Nephron progenitor cell (in vitro differentiated cells): ENCODE measurements around the gene UBR3.

Experiments
- DNase-seq: peaks from one replicate; pipeline ENCODE4 v3.0.0; 2021
- H3K27ac Mint-ChIP-seq: 2 replicates; pipeline ENCODE4 v1.8.0; 2021; ENCODE audit warnings: mild to moderate bottlenecking, moderate library complexity, mixed read lengths
- H3K27me3 Mint-ChIP-seq: 2 replicates; pipeline ENCODE4 v1.8.0; 2021; ENCODE audit warnings: mild to moderate bottlenecking, low read depth, mixed read lengths; ENCODE audit not compliant: poor library complexity
- H3K36me3 Mint-ChIP-seq: 2 replicates; pipeline ENCODE4 v1.8.0; 2021; ENCODE audit warnings: low read depth, mixed read lengths
- H3K4me1 Mint-ChIP-seq: 2 replicates; pipeline ENCODE4 v1.8.0; 2021; ENCODE audit warnings: mixed read lengths
- H3K4me3 Mint-ChIP-seq: 2 replicates; pipeline ENCODE4 v1.8.0; 2021; ENCODE audit warnings: mild to moderate bottlenecking, moderate library complexity, mixed read lengths
- H3K9me3 Mint-ChIP-seq: 2 replicates; pipeline ENCODE4 v1.8.0; 2021; ENCODE audit warnings: mild to moderate bottlenecking, moderate library complexity, mixed read lengths
- TF ChIP-seq, protein P1 (sequence below): fragments of 200-600 bp; sonication (generic); IDR thresholded peaks from 2 replicates; pipeline ENCODE4 v1.5.0; 2021; ENCODE audit warnings: antibody characterized with exemption

UBR3 gene

DNA sequence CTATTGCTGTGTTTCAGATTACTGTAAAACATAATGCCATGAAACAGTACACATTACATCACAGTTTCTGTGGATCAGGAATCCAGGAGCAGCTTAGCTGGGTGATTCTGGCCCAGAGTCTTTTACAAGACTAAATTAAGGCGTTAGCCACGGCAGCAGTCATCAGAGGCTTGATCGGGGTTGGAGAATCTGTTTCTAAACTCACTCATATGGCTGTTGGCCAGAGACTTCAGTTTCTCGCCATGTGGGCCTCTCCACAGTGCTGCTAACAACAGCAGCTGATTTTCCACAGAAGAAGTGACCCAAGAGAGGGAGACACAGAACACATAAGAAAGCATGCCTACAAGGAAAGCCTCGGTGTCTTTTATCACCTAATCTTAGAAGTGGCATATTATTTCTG lies 261.5 kb downstream of the UBR3 start:
- no peak overlapping the region for H3K4me3 Mint-ChIP-seq
- no peak for DNase-seq
- no peak overlapping the region for H3K27ac Mint-ChIP-seq
- TF ChIP-seq, protein P1, sequence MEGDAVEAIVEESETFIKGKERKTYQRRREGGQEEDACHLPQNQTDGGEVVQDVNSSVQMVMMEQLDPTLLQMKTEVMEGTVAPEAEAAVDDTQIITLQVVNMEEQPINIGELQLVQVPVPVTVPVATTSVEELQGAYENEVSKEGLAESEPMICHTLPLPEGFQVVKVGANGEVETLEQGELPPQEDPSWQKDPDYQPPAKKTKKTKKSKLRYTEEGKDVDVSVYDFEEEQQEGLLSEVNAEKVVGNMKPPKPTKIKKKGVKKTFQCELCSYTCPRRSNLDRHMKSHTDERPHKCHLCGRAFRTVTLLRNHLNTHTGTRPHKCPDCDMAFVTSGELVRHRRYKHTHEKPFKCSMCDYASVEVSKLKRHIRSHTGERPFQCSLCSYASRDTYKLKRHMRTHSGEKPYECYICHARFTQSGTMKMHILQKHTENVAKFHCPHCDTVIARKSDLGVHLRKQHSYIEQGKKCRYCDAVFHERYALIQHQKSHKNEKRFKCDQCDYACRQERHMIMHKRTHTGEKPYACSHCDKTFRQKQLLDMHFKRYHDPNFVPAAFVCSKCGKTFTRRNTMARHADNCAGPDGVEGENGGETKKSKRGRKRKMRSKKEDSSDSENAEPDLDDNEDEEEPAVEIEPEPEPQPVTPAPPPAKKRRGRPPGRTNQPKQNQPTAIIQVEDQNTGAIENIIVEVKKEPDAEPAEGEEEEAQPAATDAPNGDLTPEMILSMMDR = no peak
- no peaks in the 10 kb centered on the region for H3K4me1 Mint-ChIP-seq
- H3K9me3 Mint-ChIP-seq = peaks cover 24% of the 10 kb centered on the region
- no peaks in the 10 kb centered on the region for H3K27me3 Mint-ChIP-seq
- H3K36me3 Mint-ChIP-seq = peaks cover 12% of the 10 kb centered on the region

GRCh38 chr2:170090229-170090628 lies 263.0 kb downstream of the UBR3 start:
- Mint-ChIP-seq H3K4me1 (no peaks in the 10 kb centered on the region), H3K36me3 (peaks cover 12% of the 10 kb centered on the region), H3K27me3 (no peaks in the 10 kb centered on the region), H3K27ac (no peak overlapping the region), H3K9me3 (peaks cover 24% of the 10 kb centered on the region), H3K4me3 (no peak overlapping the region)
- TF ChIP-seq, protein P1 = no peak
- no peak for DNase-seq

- DNase-seq = no peak
- H3K27ac Mint-ChIP-seq = no peak overlapping the region
- no peaks in the 10 kb centered on the region for H3K27me3 Mint-ChIP-seq
- H3K9me3 Mint-ChIP-seq = peaks cover 24% of the 10 kb centered on the region
- H3K4me1 Mint-ChIP-seq = no peaks in the 10 kb centered on the region
- H3K36me3 Mint-ChIP-seq = peaks cover 12% of the 10 kb centered on the region
- TF ChIP-seq, protein P1 = no peak
- no peak overlapping the region for H3K4me3 Mint-ChIP-seq
These were observed 264.2 kb downstream of the UBR3 start for GRCh38 chr2:170091436-170091835.

DNA sequence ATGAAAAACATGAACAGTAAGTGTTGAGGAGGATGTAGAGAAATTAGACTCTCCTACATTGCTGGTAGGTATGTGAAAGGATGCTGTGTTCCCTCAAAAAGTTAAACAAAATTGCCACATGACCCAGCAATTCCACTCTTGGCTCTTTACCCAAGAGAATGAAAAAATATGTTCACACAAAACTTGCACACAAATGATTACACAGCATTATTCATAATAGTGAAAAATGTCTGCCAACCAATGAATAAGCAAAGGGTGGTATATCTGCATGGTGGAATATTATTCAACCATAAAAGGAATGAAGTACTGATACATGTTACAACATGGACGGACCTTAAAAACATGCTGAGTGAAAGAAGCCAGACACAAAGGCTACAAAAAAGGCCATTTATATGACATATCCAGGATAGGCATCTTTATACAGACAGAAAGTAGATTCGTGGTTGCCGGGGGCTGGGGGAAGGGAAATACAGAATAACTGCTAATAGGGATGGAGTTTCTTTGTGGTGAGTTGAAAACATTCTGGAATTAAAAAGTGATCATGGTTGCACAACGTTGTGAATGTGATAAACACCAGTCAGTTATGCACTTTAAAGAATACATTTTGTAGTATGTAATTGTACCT lies 265.3 kb downstream of the UBR3 start:
- Mint-ChIP-seq H3K4me3 (no peak overlapping the region), H3K27me3 (no peaks in the 10 kb centered on the region), H3K4me1 (no peaks in the 10 kb centered on the region), H3K9me3 (peaks cover 28% of the 10 kb centered on the region), H3K27ac (no peak overlapping the region), H3K36me3 (peaks cover 12% of the 10 kb centered on the region)
- TF ChIP-seq, protein P1 = no peak
- no peak for DNase-seq

DNA sequence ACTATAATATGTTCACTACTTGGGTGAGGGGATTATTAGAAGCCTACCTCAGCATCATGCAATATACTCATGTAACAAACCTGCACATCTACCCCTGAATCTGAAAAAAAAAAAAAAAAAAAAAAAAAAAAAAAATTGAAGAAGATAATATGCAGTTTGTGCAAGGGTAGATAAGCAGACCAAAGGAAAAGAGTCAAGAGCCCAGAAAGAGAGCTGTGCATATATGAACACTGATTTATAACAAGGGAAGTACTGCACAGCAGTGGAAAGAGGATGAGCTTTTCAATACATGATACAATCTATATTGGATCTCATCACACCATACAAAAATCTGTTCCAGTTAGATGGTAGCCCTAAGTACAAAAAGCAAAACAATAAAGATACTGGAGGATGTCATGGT lies 268.1 kb downstream of the UBR3 start:
- TF ChIP-seq, protein P1 = no peak
- Mint-ChIP-seq H3K27me3 (no peaks in the 10 kb centered on the region), H3K4me1 (no peaks in the 10 kb centered on the region), H3K4me3 (no peak overlapping the region), H3K27ac (no peak overlapping the region), H3K9me3 (peaks cover 27% of the 10 kb centered on the region), H3K36me3 (peaks cover 12% of the 10 kb centered on the region)
- no peak for DNase-seq

- no peak overlapping the region for H3K27ac Mint-ChIP-seq
- no peaks in the 10 kb centered on the region for H3K27me3 Mint-ChIP-seq
- TF ChIP-seq, protein P1 = no peak
- H3K4me1 Mint-ChIP-seq = no peaks in the 10 kb centered on the region
- no peak for DNase-seq
- no peaks in the 10 kb centered on the region for H3K36me3 Mint-ChIP-seq
- no peak overlapping the region for H3K4me3 Mint-ChIP-seq
- H3K9me3 Mint-ChIP-seq = peaks cover 4% of the 10 kb centered on the region
These were observed 271.5 kb downstream of the UBR3 start for GRCh38 chr2:170098626-170099312.
